Stimulated activated CD4-positive, alpha-beta T cell treated with anti-CD3 and anti-CD28 coated beads, Interleukin-15, amount 100 ng/mL, for 48 hours (primary cell): ENCODE results near the gene ZNF341.

Experiments used
- DNase-seq, 2 donors: peaks; one replicate each; pipeline ENCODE4 v3.0.0-alpha.2; 2020; ENCODE audit warnings: low read depth in 2 of 2

Gene ZNF341

DNA sequence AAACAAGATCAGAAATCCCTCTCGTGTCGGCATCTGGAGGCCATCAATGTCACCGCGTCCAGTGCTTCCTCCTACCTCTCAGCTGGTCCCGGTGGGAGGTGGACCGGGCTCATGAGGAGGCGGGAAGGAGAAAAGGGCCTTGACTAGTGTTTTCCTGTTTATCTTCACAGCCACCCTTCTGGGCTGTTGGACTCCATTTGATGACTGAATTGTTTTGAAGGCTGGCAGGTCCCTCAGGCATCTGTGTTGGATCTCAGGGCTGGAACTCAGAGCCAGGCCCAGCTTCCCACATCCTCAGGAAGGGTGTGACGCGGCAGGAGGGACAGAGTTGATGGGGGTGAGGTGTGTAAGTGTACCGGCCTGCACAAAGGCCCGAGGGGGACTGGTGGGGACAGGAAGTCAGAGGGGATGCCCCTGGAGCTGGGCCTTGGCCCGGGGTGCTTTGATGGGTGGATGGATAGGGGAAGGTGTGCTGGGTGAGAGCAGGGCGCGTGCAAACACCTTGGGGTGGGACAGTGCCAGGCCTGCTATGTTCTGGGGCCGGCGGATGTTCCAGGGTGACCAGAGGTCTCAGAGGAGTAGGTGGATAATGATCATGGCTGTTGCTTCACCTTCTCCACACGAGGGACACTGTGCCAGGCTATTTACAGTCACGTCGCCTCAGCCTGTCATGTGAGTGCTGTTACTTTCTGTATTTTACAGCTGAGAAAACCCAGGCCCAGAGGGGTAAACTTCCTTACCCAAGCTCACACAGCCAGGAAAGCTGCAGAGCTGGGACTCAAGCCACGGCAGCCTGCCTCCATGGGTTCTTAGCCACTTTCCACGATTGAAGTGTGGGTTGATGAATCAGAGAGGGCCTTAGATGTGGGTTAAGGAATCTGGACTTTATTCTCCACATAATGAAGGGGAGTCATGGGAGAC lies 61.5 kb downstream of the ZNF341 start:
- DNase-seq, result no peak

DNA sequence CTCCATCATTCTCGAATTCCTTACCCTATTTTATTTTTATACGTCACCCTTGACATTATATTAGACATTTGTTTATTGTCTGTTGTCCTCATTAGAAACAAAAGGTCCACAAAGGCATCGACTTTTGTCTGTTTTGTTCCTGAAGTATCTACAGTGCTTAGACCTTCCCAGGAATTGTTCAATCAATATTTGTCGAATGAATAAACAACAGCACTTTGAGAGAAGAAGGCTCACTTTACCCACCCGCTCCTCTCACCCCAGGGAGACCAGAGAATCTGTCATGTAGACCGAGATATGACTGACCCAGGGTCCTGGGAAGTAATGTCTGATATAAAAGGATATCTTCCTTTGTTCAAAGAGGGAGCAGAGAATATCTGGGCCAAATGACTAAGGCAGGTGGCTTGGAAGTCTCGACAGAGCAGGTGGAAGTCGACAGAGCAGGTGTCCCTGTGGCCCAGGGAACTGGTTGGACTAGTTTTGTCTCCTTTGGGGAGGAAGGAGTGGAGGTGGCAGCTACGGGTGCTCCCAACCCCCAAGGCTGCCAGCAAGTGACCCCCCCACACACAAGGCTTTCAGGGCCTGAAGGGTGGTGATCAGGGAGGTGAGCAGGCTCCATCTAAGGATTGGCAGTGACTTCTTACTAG lies 64.6 kb downstream of the ZNF341 start:
- no peak for DNase-seq

- no peak for DNase-seq
Observed at GRCh38 chr20:33796907-33797544, 65.2 kb downstream of the ZNF341 start.

GRCh38 chr20:33798444-33798843 lies 66.6 kb downstream of the ZNF341 start:
- DNase-seq, result no peak

- no peak for DNase-seq
Observed at GRCh38 chr20:33803921-33804337, 72.1 kb downstream of the ZNF341 start.

- no peak for DNase-seq
Observed at GRCh38 chr20:33808388-33808787, 76.6 kb downstream of the ZNF341 start.

DNA sequence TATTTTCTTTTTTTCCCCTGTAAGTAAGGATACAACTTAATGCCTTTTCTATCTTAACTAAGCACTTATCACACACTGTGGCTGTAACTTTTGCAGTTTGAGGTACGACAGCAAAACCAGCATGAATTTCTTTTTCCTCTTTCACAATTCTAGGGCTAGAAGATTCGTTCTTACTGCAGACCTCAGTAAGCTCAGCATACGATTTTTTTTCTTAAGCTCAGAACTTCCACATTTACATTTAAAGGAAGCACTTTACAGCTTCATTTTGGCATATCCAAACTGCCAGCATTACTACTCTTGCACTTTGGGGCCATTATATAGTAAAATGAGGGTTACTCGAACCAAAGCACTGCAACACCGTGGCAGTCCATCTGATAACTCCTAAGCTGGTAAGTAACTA lies 78.5 kb downstream of the ZNF341 start:
- no peak for DNase-seq

- peak; percentile 95 to 97 for DNase-seq
Observed at GRCh38 chr20:33810885-33811775, 79.3 kb downstream of the ZNF341 start, which contains the start of gene CHMP4B. Gene CHMP4B (plus strand): TSS chr20:33811348. CDS start chr20:33811469, 121 bp downstream.

DNA sequence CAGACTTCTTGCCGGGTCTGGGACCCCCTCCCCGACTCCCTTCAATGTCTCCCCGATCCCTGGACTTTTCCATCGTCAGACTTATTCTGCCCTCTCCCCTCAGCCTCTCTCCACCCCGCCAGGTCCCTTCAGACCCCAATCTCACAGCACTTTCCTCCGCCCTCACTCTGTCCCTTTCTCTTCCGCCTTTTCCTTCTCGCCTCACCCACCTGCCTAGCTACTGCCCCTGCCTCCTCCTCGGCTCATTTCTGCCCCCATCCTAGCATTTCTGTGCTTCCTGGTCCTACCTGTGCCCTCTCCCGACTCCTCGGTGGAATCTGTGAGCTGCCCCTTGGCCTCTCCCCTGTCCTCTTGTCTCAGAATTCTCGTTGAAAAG lies 80.0 kb downstream of the ZNF341 start:
- no peak for DNase-seq

DNA sequence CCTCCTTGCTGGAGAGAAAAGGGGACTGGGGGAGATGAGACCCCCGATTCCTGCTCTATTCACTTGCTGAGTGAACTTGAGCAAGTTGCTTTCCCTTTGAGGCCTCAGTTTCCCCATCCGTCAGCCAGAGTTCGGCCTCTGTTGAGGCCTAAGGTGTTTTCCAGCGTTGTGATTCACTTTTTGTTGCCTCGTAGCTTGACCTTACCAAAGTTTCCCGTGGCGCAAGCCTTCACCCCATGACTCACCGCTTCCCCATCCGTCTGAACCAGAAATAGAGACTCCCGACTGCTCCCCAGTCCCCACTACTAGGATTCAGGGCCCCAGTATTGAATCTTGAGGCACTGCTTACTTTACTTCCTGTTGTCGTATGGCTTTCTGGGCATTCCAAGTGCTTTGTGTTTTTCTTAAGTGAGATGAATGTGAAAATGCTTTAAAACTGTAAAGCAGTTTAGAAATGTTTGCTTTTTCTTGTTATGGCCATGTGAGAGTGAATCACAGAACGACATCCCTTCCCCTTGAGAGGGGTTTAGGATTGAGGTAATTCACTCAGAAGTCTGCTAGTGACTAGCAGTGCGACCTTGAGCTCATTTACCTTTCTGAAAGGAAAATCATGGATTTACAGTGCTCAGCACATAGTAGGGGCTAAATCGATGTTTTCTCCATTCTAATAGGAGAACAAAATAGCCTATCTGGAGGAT lies 80.5 kb downstream of the ZNF341 start:
- peak in 1 of 2 donors; percentile 29 for DNase-seq

DNA sequence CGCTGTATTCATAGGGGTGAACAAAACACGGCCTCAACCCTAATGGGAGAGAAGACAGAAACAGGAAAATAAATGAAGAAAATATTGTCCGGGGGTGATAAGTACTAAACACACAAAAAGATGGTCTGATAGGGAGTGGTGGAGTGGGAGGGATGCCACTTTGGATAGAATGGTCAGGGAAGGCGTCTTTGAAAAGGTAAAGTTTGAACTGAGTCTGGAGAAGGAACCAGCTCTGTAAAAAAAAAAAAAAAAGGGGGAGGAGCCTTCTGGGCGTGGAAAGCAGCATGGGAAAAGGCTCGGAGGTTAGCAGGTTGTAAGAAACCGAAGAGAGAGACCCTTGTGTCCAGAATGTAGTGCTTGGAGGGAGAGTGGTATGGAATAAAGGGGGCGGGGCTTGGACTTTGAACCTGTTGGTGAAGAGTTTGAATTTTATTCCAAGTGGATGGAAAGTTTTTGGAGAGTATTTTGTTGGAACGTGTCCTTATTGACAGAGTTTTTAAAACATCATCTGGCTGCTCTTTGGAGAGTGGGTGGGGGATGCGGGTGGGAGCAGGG lies 81.2 kb downstream of the ZNF341 start:
- no peak for DNase-seq

- DNase-seq, result no peak
Observed at GRCh38 chr20:33814238-33814712, 82.5 kb downstream of the ZNF341 start.

DNA sequence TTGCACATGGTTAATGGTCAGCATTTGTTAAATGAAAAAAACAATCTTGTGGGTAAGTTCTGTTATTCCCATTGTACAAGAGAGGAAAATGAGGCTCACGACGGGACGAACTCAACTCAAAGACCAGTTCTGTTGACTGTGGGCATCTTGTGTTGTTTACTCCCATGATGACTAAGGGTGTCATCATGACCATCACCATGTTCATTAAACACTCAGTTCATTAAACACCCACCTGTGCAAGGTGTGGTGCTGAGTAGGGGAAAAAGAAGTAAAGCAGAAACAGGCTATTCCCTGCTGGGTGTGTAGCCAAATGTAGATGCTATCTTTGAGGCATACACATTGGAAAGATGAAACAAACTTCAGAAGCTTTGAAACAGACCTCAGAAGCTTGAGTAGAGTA lies 83.9 kb downstream of the ZNF341 start:
- no peak for DNase-seq

GRCh38 chr20:33816191-33816590 lies 84.4 kb downstream of the ZNF341 start:
- no peak for DNase-seq

- DNase-seq, result no peak
Observed at GRCh38 chr20:33817411-33817810, 85.6 kb downstream of the ZNF341 start.

DNA sequence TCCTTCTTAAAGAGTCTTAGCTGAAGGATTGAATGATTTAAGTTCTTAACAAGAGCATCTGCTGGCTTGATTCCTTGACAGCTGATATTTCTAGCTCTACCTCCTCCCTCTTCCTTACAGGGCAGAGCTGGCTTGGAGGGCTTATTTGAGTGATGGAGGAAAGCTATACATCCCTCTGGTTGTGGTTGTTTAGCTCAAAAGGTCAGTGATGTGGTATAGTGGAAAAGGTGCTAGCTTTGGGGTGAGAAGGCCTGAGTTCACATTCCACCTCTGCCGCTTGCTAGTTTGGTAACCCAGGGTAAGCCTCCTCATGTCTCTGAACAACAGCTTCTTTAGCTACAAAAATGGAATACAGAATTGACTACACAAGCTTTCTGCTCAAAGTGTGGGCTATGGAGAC lies 87.7 kb downstream of the ZNF341 start:
- DNase-seq, result no peak

DNA sequence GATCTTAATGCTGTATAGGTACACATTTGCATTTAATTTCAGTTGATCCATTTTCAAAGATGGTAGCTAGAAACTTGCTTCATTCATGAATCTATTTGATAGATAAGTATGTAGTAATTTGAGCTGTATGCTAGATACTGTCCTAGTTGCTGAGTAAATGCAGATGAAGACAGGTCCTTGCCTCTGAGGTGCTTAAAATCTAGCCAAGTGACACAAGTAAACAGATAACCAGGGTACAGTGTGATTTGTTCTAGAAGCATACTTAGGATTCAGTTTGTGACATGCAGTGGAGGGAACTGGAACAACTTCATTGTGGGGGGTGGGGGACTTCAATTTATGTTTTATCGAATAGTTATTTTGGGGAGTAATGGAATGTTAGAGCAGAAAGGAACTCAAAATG lies 88.6 kb downstream of the ZNF341 start:
- no peak for DNase-seq

DNA sequence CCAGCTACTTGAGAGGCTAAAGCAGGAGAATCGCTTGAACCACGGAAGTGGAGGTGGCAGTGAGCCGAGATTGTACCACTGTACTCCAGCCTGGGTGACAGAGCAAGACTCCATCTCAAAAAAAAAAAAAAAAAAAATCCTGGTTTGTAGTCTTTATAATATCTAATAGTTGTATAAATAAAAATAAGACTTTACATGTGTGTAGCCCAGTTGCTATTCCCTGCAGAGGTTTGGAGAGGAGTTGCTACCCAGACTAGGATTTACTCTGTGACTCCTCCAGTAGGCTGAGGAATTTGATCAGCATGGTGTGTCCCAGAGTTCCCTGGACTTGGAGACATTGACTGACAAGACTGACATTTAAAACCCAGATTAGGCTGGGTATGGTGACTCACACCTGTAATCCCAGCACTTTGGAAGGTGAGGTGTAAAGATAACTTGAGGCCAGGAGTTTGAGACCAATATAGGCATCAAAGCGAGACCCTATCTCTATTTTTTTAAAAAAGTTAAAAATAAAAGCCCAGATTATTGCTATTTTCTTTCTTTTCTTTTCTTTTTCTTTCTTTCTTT lies 89.6 kb downstream of the ZNF341 start:
- DNase-seq, result no peak

DNA sequence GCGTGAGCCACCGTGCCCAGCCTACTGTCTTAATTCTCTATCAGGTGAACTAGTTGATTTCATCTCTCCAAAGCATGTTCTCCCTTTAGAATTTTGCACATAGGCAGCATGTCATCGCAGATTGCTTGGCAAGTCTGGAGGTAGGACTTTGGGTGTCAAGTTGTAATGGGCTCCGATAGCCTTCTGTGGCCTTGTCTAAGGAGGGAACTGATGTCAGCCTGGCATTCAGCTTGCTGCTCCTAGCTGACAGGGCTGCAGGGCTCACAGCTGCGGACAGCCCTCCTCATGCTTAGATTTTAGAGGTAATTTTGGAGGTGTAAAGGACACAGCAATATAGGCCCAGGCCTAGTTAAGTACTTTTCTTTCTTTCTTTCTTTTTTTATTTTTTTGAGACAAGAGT lies 90.6 kb downstream of the ZNF341 start:
- no peak for DNase-seq

DNA sequence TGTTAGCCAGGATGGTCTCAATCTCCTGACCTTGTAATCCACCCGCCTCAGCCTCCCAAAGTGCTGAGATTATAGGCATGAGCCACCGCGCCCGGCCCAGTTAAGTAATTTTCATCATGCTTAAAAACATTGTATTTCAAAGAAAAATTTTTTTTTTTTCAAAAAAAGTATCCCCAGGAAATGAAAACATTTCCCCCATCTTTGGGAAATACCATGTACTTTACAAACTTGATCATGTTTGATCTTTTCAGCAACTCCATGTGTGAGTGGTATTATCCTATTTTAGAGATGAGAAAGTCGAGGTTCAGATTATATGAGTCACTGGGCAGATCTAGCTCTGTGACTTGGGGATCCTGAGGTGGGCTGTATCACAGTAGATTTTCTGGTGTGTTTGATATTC lies 91.2 kb downstream of the ZNF341 start:
- no peak for DNase-seq
